Measurements from ENCODE around the gene STX2.

DNA sequence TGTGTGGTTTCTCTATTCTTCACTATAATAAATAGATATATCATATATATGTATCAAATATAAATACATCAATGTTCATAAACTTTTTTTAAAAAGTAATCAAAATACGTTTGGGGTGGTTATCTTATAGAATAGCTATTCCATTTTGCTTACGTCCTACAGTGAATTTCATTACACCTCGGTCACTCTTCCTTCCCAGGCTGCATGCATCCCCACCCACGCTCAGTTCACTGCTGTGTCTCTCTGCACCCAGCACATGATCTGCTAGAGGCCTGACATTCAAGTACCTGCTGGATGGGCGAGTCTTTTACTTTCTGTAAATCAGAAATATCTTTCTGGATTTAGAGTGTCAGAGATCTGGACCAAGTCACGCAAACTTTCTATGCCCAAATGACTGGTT lies 3.6 kb downstream of the STX2 start:
- TF ChIP-seq CTCF (IDR thresholded peaks at IDR 0.05) = no peak
- no peak for TF ChIP-seq POLR2AphosphoS5 (IDR thresholded peaks at IDR 0.05; ENCODE audit: insufficient read depth in 1 of 2, low read depth in 1 of 2)
